HG03025 (cell line): ENCODE measurements around the gene CRADD.
"Not testable (repeated sequence)": the region's sequence is repeated elsewhere in the genome, so short reads cannot be mapped to it uniquely, and the experiment has no call there.

Source experiments
- ATAC-seq: cut with Tn5 transposase; IDR thresholded peaks from one replicate; pipeline ENCODE4 v1.9.1; 2021; ENCODE audit warnings: mild to moderate bottlenecking, moderate library complexity; ENCODE audit not compliant: unreplicated experiment, low FRiP score

Gene CRADD

GRCh38 chr12:93677195-93678064, at the start of gene CRADD:
TSS of gene CRADD (plus strand) at chr12:93677375.
- peak; percentile 89 for ATAC-seq

DNA sequence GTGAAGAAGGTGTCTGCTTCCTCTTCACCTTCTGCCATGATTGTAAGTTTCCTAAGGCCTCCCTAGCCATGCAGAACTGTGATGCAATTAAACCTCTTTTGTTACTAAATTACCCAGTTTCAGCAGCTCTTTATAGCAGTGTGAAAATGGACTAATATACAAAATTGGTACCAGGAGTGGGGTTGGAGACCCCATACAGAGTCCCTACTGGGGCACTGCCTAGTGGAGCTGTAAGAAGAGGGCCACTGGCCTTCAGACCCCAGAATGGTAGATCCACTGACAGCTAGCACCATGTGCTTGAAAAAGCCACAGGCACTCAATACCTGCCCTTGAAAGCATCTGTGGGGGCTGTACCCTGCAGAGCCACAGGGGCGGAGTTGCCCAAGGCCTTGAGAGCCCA, 44.8 kb upstream of the CRADD start:
- ATAC-seq, result no peak

DNA sequence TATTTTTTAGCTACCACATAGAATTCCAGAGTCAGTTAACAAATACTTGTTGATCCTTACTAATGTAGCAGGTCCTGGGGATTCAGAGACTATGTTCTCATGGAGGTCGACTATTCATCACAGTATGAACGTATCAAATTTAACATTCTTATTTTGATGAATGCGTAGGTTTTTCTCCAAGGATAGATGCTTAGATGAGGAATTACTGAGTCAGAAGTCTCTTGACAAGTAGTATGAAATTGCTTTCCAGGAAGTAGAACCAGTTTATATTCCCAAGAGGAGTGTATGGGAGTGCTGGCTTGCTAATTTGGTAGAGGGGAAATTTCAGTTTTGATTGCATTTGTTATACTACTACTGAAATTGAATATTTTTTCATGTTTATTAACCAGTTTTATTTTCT, 42.8 kb upstream of the CRADD start:
- no peak for ATAC-seq

DNA sequence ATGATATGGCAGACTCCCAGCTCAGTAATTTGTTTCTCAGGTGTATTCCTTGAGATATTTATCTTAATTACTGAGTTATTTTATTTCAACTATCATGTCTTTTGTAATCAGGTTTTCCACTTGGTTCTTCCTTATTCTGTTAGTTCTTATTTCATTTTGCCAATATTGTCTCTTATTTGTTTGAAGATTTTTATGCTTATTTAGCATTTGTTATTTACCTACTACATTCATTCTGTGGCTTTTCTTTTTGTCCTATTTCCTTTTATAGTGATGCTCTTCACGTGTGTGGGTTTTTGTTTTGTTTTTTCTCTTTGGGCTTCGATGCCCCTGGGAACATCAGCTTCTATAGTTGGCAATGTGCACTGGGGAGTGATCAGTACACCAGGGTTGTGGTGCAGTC, 40.5 kb upstream of the CRADD start:
- ATAC-seq, result no peak

DNA sequence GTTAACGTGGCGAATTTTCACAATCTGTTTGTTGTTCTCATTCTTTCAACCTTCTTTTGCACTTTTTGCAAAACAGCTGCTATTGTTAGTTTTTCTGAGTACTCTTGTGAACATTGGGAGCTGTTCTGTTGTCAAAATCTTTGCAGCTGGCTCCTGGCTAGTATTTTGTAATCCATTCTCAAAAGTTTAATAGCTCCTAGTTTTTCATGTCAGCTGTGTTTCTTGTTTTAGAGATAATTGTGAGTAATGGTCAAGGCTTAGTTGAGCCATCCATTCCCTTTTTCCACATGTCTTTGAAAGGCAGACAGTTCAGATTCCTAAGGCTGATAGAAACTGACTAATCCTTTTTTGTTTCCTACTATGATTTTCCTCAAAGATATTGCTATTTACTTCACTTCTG, 39.1 kb upstream of the CRADD start:
- ATAC-seq, result no peak

DNA sequence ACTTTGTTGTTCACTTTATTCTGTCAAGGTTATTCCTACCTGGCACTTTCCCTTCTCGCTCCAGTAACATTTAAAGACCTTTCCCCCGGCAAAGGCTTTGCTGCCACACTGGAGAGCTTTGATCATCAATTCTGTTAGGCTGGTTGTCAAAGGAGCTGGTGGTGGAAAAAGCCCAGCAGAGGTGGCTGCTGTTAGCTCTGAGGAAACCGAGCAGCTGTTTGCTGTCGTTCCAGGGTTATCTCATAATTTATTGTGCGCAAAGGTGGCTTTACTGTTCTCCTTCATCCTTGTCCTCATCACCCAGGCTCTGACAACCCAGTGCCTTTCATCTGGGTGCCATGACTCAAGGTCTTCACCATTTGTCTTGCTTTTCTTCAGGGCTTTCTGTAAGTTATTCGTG, 38.2 kb upstream of the CRADD start:
- ATAC-seq, result no peak

GRCh38 chr12:93639406-93639805, 37.8 kb upstream of the CRADD start:
- ATAC-seq, result no peak

DNA sequence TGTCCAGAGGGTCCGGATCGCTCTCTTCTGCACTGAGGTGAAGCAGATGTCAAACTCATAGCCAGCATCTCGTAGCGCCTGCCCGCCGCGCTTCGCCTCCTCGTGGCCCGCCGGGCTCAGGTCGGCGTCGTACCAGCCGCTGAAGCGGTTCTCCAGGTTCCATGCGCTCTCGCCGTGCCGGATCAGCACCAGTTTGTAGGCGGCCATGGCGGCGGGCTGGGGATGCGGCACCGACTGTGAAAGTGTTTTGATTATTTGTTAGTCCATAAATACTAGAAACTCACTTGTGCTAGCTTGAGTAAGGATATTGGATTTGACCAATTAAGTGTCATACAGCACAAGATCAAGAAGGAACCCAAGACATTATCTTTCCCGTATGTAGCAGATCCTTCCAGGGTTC, 35.8 kb upstream of the CRADD start:
- ATAC-seq, result not testable (repeated sequence)

GRCh38 chr12:93642751-93643150, 34.4 kb upstream of the CRADD start:
- no peak for ATAC-seq

- no peak for ATAC-seq
Observed at GRCh38 chr12:93645702-93646101, 31.5 kb upstream of the CRADD start.

GRCh38 chr12:93650626-93651025, 26.5 kb upstream of the CRADD start:
- ATAC-seq, result no peak

GRCh38 chr12:93653079-93653478, 24.1 kb upstream of the CRADD start:
- ATAC-seq, result no peak

GRCh38 chr12:93653712-93654111, 23.5 kb upstream of the CRADD start:
- no peak for ATAC-seq

DNA sequence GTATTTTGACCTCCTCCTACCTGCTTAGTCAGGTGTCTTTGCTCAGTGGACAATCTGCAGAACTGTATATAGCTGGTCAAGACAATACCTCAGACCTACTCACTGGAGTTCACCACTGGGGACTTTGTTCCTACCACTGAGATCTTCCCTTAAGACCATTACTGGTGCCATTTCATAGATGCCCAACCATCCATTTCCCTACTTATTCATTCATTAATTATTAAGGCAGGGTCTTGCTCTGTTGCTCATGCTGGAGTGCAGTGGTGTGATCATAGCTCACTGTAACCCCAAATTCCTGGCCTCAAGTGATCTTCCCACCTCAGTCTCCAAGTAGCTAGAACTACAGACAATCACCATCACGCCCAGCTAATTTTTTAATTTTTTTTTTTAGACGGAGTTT, 22.8 kb upstream of the CRADD start:
- no peak for ATAC-seq

DNA sequence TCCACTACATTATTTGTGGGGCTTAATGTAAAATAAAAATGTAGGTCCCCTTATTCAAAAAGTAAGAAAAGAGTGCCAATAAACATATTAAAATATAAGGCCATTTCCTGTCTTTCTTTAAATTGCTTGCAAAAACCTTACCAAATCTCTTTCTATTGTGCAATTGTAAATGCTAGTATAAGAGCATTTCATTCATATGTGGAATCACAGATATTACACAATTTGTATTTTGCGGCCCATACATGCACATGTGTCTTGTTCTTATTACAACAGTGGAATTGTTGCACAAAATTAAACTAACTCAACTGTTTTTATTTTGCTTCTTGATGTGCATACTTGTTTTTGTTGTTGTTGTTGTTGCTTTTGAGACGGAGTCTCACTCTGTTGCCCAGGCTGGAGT, 20.1 kb upstream of the CRADD start:
- ATAC-seq, result no peak

DNA sequence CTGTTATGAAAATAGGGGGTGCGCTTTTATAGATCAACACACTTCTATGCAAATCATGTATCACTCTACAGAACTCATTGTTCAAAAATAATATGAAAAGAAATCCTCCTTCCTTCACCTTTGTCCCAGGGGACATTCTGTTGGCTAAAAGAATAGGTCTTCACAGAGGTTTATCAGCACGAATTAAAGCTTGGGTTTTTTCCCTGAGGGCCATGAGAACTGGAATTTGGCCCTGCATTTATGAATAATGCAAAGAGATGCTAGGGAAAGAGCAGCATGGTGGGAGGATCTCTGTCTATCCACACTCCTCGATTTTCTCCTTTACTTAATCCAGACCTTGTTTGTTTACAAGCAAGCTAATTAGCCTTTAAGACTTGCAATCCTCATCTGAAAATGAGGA, 16.2 kb upstream of the CRADD start:
- ATAC-seq, result no peak

- no peak for ATAC-seq
Observed at GRCh38 chr12:93663006-93663728, 14.0 kb upstream of the CRADD start.

DNA sequence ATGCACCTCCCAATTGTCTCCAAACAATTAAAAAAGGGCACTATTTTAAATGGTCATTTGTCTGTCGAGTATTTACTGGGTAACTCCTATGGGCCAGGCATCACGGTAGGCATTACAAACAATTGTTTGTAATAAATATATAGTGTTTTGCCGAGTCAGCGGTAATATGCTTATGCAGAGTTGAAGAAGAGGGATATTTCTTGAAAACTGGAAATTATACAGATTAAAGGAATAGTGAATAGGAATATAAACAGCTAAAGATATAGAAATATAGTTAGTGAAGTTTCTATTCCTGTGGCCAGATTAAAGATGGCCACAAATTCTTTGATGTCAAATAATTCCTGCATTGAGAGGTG, 13.5 kb upstream of the CRADD start:
- ATAC-seq, result no peak

DNA sequence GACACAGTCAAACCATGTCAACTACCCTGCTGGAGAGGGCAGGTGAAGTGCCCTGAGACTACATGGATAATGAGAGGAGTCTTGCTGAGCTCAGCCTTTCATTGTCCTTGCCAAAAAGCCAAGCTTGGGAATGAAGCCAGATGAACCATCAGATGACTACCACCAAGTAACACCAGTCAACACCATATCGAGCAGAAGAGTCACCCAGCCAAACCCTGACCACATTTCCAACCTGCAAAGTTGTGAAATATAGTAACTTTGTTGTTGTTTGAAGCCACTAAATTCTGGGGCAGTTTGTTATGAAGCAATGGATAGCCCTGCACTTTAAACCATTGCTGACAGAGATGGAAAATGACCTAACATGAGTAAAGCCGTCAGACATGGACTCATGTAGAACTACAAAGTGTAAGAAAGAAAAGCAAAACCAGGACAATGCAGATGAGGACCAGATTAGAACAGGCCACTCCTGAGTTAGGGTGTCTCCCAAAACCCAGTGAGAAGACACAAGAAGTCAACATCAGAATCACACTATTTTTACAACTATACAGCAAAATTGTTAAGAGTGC, 12.5 kb upstream of the CRADD start:
- no peak for ATAC-seq

GRCh38 chr12:93667672-93668071, 9.5 kb upstream of the CRADD start:
- ATAC-seq, result no peak

- no peak for ATAC-seq
Observed at GRCh38 chr12:93668919-93669418, 8.2 kb upstream of the CRADD start.
